GM19463 (cell line): ENCODE data around the gene ZC3H14.
A peak's percentile ranks its signal among the peaks of the same experiment; 100 is the strongest.
"Not testable (repeated sequence)": the region's sequence is repeated elsewhere in the genome, so short reads cannot be mapped to it uniquely, and the experiment has no call there.

Experiments
- ATAC-seq: cut with Tn5 transposase; IDR thresholded peaks from one replicate; pipeline ENCODE4 v1.9.1; 2021; ENCODE audit warnings: mild to moderate bottlenecking, moderate library complexity; ENCODE audit not compliant: unreplicated experiment

ZC3H14 gene

GRCh38 chr14:88562831-88563686, at the start of gene ZC3H14:
TSS of gene ZC3H14 (plus strand) at chr14:88563037. CDS start at chr14:88563134, 97 bp downstream.
- peak; percentile 94 for ATAC-seq

- ATAC-seq, result no peak
Measured at GRCh38 chr14:88515499-88516221, 47.2 kb upstream of the ZC3H14 start.

- no peak for ATAC-seq
Measured at GRCh38 chr14:88516861-88517357, 45.9 kb upstream of the ZC3H14 start.

- no peak for ATAC-seq
Measured at GRCh38 chr14:88518592-88519512, 44.0 kb upstream of the ZC3H14 start.

- ATAC-seq, result no peak
Measured at GRCh38 chr14:88519907-88520306, 42.9 kb upstream of the ZC3H14 start.

- ATAC-seq, result no peak
Measured at GRCh38 chr14:88521818-88522217, 41.0 kb upstream of the ZC3H14 start.

GRCh38 chr14:88522393-88522792, 40.4 kb upstream of the ZC3H14 start:
- no peak for ATAC-seq

GRCh38 chr14:88529889-88530288, 32.9 kb upstream of the ZC3H14 start:
- ATAC-seq, result not testable (repeated sequence)

GRCh38 chr14:88533064-88533602, 29.7 kb upstream of the ZC3H14 start:
- no peak for ATAC-seq

- ATAC-seq, result no peak
Measured at GRCh38 chr14:88535149-88535548, 27.7 kb upstream of the ZC3H14 start.

GRCh38 chr14:88535813-88536212, 27.0 kb upstream of the ZC3H14 start:
- no peak for ATAC-seq

GRCh38 chr14:88541324-88541723, 21.5 kb upstream of the ZC3H14 start:
- ATAC-seq, result no peak

- no peak for ATAC-seq
Measured at GRCh38 chr14:88542857-88543795, 19.7 kb upstream of the ZC3H14 start.

GRCh38 chr14:88545256-88545655, 17.6 kb upstream of the ZC3H14 start:
- no peak for ATAC-seq

GRCh38 chr14:88546621-88547385, 16.0 kb upstream of the ZC3H14 start:
- no peak for ATAC-seq

GRCh38 chr14:88547386-88547780, 15.5 kb upstream of the ZC3H14 start:
- ATAC-seq, result no peak

- no peak for ATAC-seq
Measured at GRCh38 chr14:88550078-88550477, 12.8 kb upstream of the ZC3H14 start.

- peak; percentile 65 for ATAC-seq
Measured at GRCh38 chr14:88551094-88551870, 11.6 kb upstream of the ZC3H14 start.
